Measurements from ENCODE around the gene CDHR4.

DNA sequence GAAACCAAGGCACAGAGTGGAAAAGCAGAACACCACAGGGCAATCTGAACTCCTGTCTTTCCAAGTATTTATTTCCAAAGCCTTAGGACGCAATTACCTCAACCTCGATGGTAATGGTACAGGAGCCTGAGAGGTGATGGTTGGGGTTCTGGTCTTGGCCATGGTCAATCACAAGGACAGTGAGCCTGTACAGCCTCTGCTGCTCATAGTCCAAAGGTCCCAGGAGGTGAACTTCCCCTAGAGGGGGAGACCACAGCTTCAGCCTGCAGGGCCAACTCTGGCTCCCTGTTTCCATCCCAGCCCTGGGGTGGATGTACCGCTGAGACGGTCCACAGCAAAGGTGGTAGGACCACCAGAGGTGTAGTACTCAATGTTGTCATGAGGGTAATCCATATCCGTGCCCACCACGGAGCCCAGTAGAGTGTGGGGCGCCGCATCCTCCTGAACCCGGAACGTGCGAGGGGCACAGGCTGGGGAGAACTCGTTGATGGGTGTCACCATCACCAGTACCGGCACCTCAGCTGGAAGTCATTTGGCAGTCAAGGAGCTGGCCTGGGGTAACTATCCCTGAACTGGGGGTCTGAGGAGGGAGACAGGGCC is 6.1 kb downstream of the CDHR4 start:
- TF ChIP-seq, protein P1, sequence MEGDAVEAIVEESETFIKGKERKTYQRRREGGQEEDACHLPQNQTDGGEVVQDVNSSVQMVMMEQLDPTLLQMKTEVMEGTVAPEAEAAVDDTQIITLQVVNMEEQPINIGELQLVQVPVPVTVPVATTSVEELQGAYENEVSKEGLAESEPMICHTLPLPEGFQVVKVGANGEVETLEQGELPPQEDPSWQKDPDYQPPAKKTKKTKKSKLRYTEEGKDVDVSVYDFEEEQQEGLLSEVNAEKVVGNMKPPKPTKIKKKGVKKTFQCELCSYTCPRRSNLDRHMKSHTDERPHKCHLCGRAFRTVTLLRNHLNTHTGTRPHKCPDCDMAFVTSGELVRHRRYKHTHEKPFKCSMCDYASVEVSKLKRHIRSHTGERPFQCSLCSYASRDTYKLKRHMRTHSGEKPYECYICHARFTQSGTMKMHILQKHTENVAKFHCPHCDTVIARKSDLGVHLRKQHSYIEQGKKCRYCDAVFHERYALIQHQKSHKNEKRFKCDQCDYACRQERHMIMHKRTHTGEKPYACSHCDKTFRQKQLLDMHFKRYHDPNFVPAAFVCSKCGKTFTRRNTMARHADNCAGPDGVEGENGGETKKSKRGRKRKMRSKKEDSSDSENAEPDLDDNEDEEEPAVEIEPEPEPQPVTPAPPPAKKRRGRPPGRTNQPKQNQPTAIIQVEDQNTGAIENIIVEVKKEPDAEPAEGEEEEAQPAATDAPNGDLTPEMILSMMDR (conservative IDR thresholded peaks at IDR 0.05; ENCODE audit: low read length): no peak
- TF ChIP-seq EZH2phosphoT487 (IDR thresholded peaks at IDR 0.05; ENCODE audit: borderline replicate concordance, low read depth, low read length): no peak

All from OCI-LY7 (cell line).